Stimulated activated CD4-positive, alpha-beta T cell treated with anti-CD3 and anti-CD28 coated beads, Interleukin-1b, Interleukin-23, amount 100 ng/mL, for 4 hours (primary cell): Measurements from ENCODE around the gene TAS2R40.
"Not testable (repeated sequence)": the region's sequence is repeated elsewhere in the genome, so short reads cannot be mapped to it uniquely, and the experiment has no call there.

ENCODE experiments used
- DNase-seq, 2 donors: peaks; one replicate each; pipeline ENCODE4 v3.0.0-alpha.2; 2020; ENCODE audit warnings: low read depth in 2 of 2

The TAS2R40 gene

GRCh38 chr7:143250199-143250598 is 28.4 kb downstream of the TAS2R40 start:
- no peak for DNase-seq

- no peak for DNase-seq
Observed at GRCh38 chr7:143250822-143251221, 29.0 kb downstream of the TAS2R40 start.

- DNase-seq = no peak
Observed at GRCh38 chr7:143252006-143252405, 30.2 kb downstream of the TAS2R40 start.

- DNase-seq = no peak
Observed at GRCh38 chr7:143255564-143255963, 33.7 kb downstream of the TAS2R40 start.

GRCh38 chr7:143256325-143256724 is 34.5 kb downstream of the TAS2R40 start:
- no peak for DNase-seq

GRCh38 chr7:143256932-143257331 is 35.1 kb downstream of the TAS2R40 start:
- no peak for DNase-seq

GRCh38 chr7:143257501-143257900 is 35.7 kb downstream of the TAS2R40 start:
- DNase-seq = no peak

- no peak for DNase-seq
Observed at GRCh38 chr7:143258831-143259230, 37.0 kb downstream of the TAS2R40 start.

GRCh38 chr7:143259765-143260164 is 37.9 kb downstream of the TAS2R40 start:
- no peak for DNase-seq

GRCh38 chr7:143261901-143262300 is 40.1 kb downstream of the TAS2R40 start:
- DNase-seq = no peak

- DNase-seq = peak; percentile 67 to 78
Observed at GRCh38 chr7:143263266-143264195, 41.7 kb downstream of the TAS2R40 start, which contains the start of gene GSTK1. GSTK1 (plus strand) TSS chr7:143263441; CDS start chr7:143263514, 73 bp downstream.

GRCh38 chr7:143264196-143264568 is 42.3 kb downstream of the TAS2R40 start:
- DNase-seq = not testable (repeated sequence)

GRCh38 chr7:143265017-143265693 is 43.3 kb downstream of the TAS2R40 start:
- no peak for DNase-seq

- no peak for DNase-seq
Observed at GRCh38 chr7:143269251-143269650, 47.4 kb downstream of the TAS2R40 start.

- DNase-seq = no peak
Observed at GRCh38 chr7:143271240-143271639, 49.4 kb downstream of the TAS2R40 start.
